OCI-LY3 (cell line): ENCODE measurements around the gene DYNC2LI1.
A peak's percentile ranks its signal among the peaks of the same experiment; 100 is the strongest.

Source experiments
- H2AFZ ChIP-seq: fragments of 200-600, 300-600 bp; shearing (Covaris generic); 2 replicates; pipeline ENCODE4 v1.6.0; 2014; ENCODE audit warnings: antibody characterized with exemption, low read depth, low read length
- H3K27ac ChIP-seq: fragments of 200-600, 300-600 bp; sonication (generic); 2 replicates; pipeline ENCODE4 v1.5.1; 2014; ENCODE audit warnings: mild to moderate bottlenecking, low read length, moderate library complexity, mixed read lengths
- H3K27me3 ChIP-seq: fragments of 200-600, 300-600 bp; sonication (generic); 2 replicates; pipeline ENCODE4 v1.6.1; 2014; ENCODE audit warnings: low read depth, low read length, mixed read lengths
- H3K36me3 ChIP-seq: fragments of 200-600, 300-600 bp; sonication (generic); replicated peaks from 2 replicates; pipeline ENCODE3; 2014; ENCODE audit warnings: low read depth, low read length, mixed read lengths
- H3K4me1 ChIP-seq: fragments of 300-600, 200-600 bp; sonication (generic); 2 replicates; pipeline ENCODE4 v1.6.1; 2014; ENCODE audit warnings: low read length, mixed read lengths
- H3K4me2 ChIP-seq: fragments of 200-600, 300-600 bp; sonication (generic); 2 replicates; pipeline ENCODE4 v1.6.1; 2014; ENCODE audit warnings: low read length, mixed read lengths
- H3K4me3 ChIP-seq: fragments of 300-600, 200-600 bp; sonication (generic); 2 replicates; pipeline ENCODE4 v1.5.1; 2014; ENCODE audit warnings: antibody characterized with exemption, mild to moderate bottlenecking, low read length, moderate library complexity
- H3K79me2 ChIP-seq: fragments of 300-600, 200-600 bp; shearing (Covaris generic); 2 replicates; pipeline ENCODE4 v1.6.1; 2014; ENCODE audit warnings: mild to moderate bottlenecking, low read length, mixed read lengths
- H3K9ac ChIP-seq: fragments of 300-600, 200-600 bp; shearing (Covaris generic); 2 replicates; pipeline ENCODE4 v1.6.0; 2014; ENCODE audit warnings: mild to moderate bottlenecking, low read length, moderate library complexity
- H3K9me3 ChIP-seq: fragments of 200-600, 300-600 bp; shearing (Covaris generic); 2 replicates; pipeline ENCODE4 v1.6.1; 2014; ENCODE audit warnings: low read length, mixed read lengths; ENCODE audit not compliant: insufficient read depth
- H4K20me1 ChIP-seq: fragments of 200-600, 300-600 bp; sonication (generic); 2 replicates; pipeline ENCODE4 v1.6.1; 2016; ENCODE audit warnings: low read length, mixed read lengths; ENCODE audit not compliant: insufficient read depth
- CTCF ChIP-seq: fragments of 200-600, 300-600 bp; sonication (generic); IDR thresholded peaks from 2 replicates; pipeline ENCODE4 v1.5.1; 2014; ENCODE audit warnings: antibody characterized with exemption, low read length, low read depth
- EZH2phosphoT487 ChIP-seq: fragments of 200-600 bp; shearing (Covaris generic); IDR thresholded peaks from 2 replicates; pipeline ENCODE4 v1.6.1; 2018; ENCODE audit warnings: antibody characterized with exemption, mixed run types, low read depth

DYNC2LI1 gene

GRCh38 chr2:43764086-43764705, 9.6 kb upstream of the DYNC2LI1 start:
- H3K4me3 ChIP-seq, result no peak overlapping the region
- no peak overlapping the region for H3K9ac ChIP-seq
- TF ChIP-seq EZH2phosphoT487, result no peak
- TF ChIP-seq CTCF, result no peak
- no peaks in the 10 kb centered on the region for H3K4me1 ChIP-seq
- no peaks in the 10 kb centered on the region for H4K20me1 ChIP-seq
- H3K9me3 ChIP-seq, result no peaks in the 10 kb centered on the region
- no peaks in the 10 kb centered on the region for H3K36me3 ChIP-seq
- no peak overlapping the region for H3K27ac ChIP-seq
- H3K4me2 ChIP-seq, result no peak overlapping the region
- no peak overlapping the region for H2AFZ ChIP-seq
- 0 out of 2 replicates have a peak, but pooled peaks cover 2% of the 10 kb centered on the region for H3K27me3 ChIP-seq
- H3K79me2 ChIP-seq, result no peaks in the 10 kb centered on the region

- H3K36me3 ChIP-seq, result no peaks in the 10 kb centered on the region
- H3K4me1 ChIP-seq, result no peaks in the 10 kb centered on the region
- no peak overlapping the region for H3K27ac ChIP-seq
- H2AFZ ChIP-seq, result no peak overlapping the region
- TF ChIP-seq CTCF, result no peak
- TF ChIP-seq EZH2phosphoT487, result no peak
- no peak overlapping the region for H3K4me3 ChIP-seq
- H3K27me3 ChIP-seq, result 0 out of 2 replicates have a peak, but pooled peaks cover 2% of the 10 kb centered on the region
- no peak overlapping the region for H3K9ac ChIP-seq
- no peaks in the 10 kb centered on the region for H3K79me2 ChIP-seq
- no peaks in the 10 kb centered on the region for H3K9me3 ChIP-seq
- H4K20me1 ChIP-seq, result no peaks in the 10 kb centered on the region
- H3K4me2 ChIP-seq, result no peak overlapping the region
Measured at GRCh38 chr2:43766006-43766405, 7.8 kb upstream of the DYNC2LI1 start.

- H3K9ac ChIP-seq, result peak overlapping the region; percentile 59
- TF ChIP-seq CTCF (no peak), EZH2phosphoT487 (no peak)
- no peak overlapping the region for H3K27ac ChIP-seq
Measured at GRCh38 chr2:43774617-43775016, 778 bp downstream of the DYNC2LI1 start.

GRCh38 chr2:43776324-43776723, 2.5 kb downstream of the DYNC2LI1 start:
- Histone ChIP-seq H3K36me3 (no peaks in the 10 kb centered on the region), H4K20me1 (no peaks in the 10 kb centered on the region), H3K4me2 (no peak overlapping the region), H3K9me3 (no peaks in the 10 kb centered on the region), H3K4me3 (no peak overlapping the region), H3K4me1 (peaks cover 5% of the 10 kb centered on the region), H3K27me3 (no peaks in the 10 kb centered on the region), H3K9ac (no peak overlapping the region), H3K27ac (no peak overlapping the region), H3K79me2 (no peaks in the 10 kb centered on the region), H2AFZ (no peak overlapping the region)
- TF ChIP-seq CTCF (no peak), EZH2phosphoT487 (no peak)

More at GRCh38 chr2:43774617-43775016, 778 bp downstream of the DYNC2LI1 start:
- H3K36me3 ChIP-seq, result no peaks in the 10 kb centered on the region
- no peaks in the 10 kb centered on the region for H4K20me1 ChIP-seq
- no peaks in the 10 kb centered on the region for H3K27me3 ChIP-seq
- peak overlapping the region; percentile 70 for H2AFZ ChIP-seq
- H3K4me1 ChIP-seq, result peaks cover 5% of the 10 kb centered on the region
- peak overlapping the region; percentile 88 for H3K4me2 ChIP-seq
- H3K4me3 ChIP-seq, result peak overlapping the region; percentile 84
- H3K79me2 ChIP-seq, result no peaks in the 10 kb centered on the region
- no peaks in the 10 kb centered on the region for H3K9me3 ChIP-seq
